ENCODE measurements around the gene MFSD6.

The MFSD6 gene

GRCh38 chr2:190447766-190448165 lies 39.6 kb downstream of the MFSD6 start:
- DNase-seq (ENCODE audit: low spot score) = no peak
- TF ChIP-seq CTCF (IDR thresholded peaks at IDR 0.05; ENCODE audit: borderline replicate concordance, control extremely low read depth, extremely low read depth, insufficient read depth, missing control alignments) = no peak
- in situ Hi-C loops (cut with MboI; ENCODE audit: low sequenced_read_pairs, unreplicated experiment) = no loop called here

GRCh38 chr2:190449925-190450324 lies 41.8 kb downstream of the MFSD6 start:
- DNase-seq (ENCODE audit: low spot score) = no peak
- in situ Hi-C loops (cut with MboI; ENCODE audit: low sequenced_read_pairs, unreplicated experiment) = no loop called here
- TF ChIP-seq CTCF (IDR thresholded peaks at IDR 0.05; ENCODE audit: borderline replicate concordance, control extremely low read depth, extremely low read depth, insufficient read depth, missing control alignments) = no peak

- in situ Hi-C loops (cut with MboI; ENCODE audit: low sequenced_read_pairs, unreplicated experiment) = no loop called here
- no peak for TF ChIP-seq CTCF (IDR thresholded peaks at IDR 0.05; ENCODE audit: borderline replicate concordance, control extremely low read depth, extremely low read depth, insufficient read depth, missing control alignments)
- no peak for DNase-seq (ENCODE audit: low spot score)
Observed at GRCh38 chr2:190450363-190450762, 42.2 kb downstream of the MFSD6 start.

GRCh38 chr2:190451561-190452176 lies 43.5 kb downstream of the MFSD6 start:
- TF ChIP-seq CTCF (IDR thresholded peaks at IDR 0.05; ENCODE audit: borderline replicate concordance, control extremely low read depth, extremely low read depth, insufficient read depth, missing control alignments) = no peak

GRCh38 chr2:190452433-190452832 lies 44.3 kb downstream of the MFSD6 start:
- in situ Hi-C loops (cut with MboI; ENCODE audit: low sequenced_read_pairs, unreplicated experiment) = no loop called here
- no peak for DNase-seq (ENCODE audit: low spot score)
- TF ChIP-seq CTCF (IDR thresholded peaks at IDR 0.05; ENCODE audit: borderline replicate concordance, control extremely low read depth, extremely low read depth, insufficient read depth, missing control alignments) = no peak

More at GRCh38 chr2:190451561-190452176, 43.5 kb downstream of the MFSD6 start:
- no peak for DNase-seq (ENCODE audit: low spot score)
- in situ Hi-C loops (cut with MboI; ENCODE audit: low sequenced_read_pairs, unreplicated experiment) = no loop called here

GRCh38 chr2:190454795-190455194 lies 46.6 kb downstream of the MFSD6 start:
- DNase-seq (ENCODE audit: low spot score) = no peak
- in situ Hi-C loops (cut with MboI; ENCODE audit: low sequenced_read_pairs, unreplicated experiment) = no loop called here
- no peak for TF ChIP-seq CTCF (IDR thresholded peaks at IDR 0.05; ENCODE audit: borderline replicate concordance, control extremely low read depth, extremely low read depth, insufficient read depth, missing control alignments)
